ENCODE data around the gene WNT9A.

DNA sequence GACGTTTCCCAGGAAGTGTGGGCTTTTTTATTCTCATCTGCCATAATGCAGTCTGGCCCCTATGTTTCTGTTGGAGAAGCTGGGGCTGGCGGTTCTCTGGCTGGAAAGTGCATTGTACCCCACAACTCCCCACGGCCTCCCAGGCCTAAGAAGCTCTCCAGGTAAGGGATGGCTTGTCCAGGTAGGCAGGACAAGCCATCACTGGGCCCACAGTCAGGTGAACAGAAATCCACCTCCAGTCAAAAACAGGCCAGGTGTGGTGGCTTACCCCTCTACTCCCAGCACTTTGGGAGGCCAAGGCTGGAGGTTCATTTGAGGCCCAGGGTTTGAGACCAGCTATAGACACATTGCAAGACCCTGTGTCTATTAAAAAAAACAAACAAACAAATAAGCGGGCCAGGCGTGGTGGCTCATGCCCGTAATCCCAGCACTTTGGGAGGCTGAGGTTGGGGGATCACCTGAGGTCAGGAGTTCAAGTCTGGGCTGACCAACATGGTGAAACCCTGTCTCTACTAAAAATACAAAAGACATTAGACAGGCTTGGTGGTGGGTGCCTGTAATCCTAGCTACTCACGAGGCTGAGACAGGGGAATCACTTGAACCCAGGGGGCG lies 3.1 kb upstream of the WNT9A start:
- TF ChIP-seq SP1 (CRISPR knock-in tag; conservative IDR thresholded peaks at IDR 0.05) (no peak), CTCF (IDR thresholded peaks at IDR 0.05) (no peak), SMAD4 (CRISPR knock-in tag; IDR thresholded peaks at IDR 0.05) (no peak), CREB1 (CRISPR knock-in tag; IDR thresholded peaks at IDR 0.05) (no peak), ZNF121 (CRISPR knock-in tag; IDR thresholded peaks at IDR 0.05) (no peak), CREM (CRISPR knock-in tag; IDR thresholded peaks at IDR 0.05) (no peak), ZNF317 (CRISPR knock-in tag; IDR thresholded peaks at IDR 0.05; ENCODE audit: borderline replicate concordance, low read depth) (no peak)
- TF ChIP-seq, protein P1, sequence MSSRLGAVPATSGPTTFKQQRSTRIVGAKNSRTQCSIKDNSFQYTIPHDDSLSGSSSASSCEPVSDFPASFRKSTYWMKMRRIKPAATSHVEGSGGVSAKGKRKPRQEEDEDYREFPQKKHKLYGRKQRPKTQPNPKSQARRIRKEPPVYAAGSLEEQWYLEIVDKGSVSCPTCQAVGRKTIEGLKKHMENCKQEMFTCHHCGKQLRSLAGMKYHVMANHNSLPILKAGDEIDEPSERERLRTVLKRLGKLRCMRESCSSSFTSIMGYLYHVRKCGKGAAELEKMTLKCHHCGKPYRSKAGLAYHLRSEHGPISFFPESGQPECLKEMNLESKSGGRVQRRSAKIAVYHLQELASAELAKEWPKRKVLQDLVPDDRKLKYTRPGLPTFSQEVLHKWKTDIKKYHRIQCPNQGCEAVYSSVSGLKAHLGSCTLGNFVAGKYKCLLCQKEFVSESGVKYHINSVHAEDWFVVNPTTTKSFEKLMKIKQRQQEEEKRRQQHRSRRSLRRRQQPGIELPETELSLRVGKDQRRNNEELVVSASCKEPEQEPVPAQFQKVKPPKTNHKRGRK (CRISPR knock-in tag; IDR thresholded peaks at IDR 0.05; ENCODE audit: borderline replicate concordance): no peak
